ENCODE measurements around the gene LSP1. TPM values are rescaled to one million over a fixed set of nuclear protein-coding genes. Genes with fewer than 3 reads are reported as not detected.

LSP1 gene
- total RNA-seq, 1 donor from 2014 or later, result not detected

DNA sequence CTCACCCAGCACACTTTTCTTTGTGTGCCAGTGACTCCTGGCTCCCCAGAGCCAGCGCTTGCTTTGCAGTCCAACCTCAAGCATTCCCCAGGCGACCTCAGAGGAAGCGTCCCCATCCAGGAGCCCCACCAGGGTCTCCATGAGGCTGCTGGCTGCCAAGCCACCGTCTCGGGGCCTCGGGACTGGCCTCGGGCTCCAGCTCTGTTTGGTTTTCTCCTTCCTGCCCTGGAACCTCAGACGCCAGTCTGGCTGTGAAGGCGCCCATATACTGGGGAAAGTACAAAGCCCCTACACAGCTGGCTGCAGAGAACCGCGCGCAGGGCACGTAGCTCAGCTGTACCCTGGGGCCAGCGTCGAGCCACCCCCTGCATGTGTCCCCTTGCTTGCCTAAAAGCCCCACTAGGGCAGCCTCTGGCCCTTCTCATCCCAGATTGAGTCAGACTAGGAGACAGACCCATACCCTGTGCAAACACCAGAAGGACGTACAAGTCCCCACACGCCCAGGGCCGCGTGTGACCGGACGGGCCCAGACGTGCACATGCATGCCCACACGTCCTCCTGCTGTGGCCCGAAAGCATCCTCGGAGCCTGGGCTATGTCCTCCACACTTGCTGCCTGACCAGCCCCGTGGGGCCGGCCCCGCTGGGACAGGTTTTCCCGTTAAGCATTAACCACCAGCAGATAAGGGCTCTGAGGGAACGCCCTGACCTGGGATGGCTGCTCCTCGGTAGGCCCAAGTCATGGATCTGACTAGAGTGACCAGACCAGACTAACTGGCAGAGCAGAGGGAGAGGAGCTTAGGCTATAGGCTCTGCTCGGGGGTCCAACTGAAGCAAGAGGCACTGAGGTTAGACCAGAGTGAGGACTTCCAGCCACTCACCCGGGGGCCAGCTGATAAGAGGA lies 22.3 kb upstream of the LSP1 start:
- peaks cover 8% of the 10 kb centered on the region for H3K27me3 Mint-ChIP-seq (ENCODE audit: unreplicated experiment)
- H3K36me3 Mint-ChIP-seq (ENCODE audit: low read depth, unreplicated experiment), result no peaks in the 10 kb centered on the region
- no peaks in the 10 kb centered on the region for H3K4me1 Mint-ChIP-seq (ENCODE audit: unreplicated experiment)
- no peak overlapping the region for H3K27ac Mint-ChIP-seq (ENCODE audit: unreplicated experiment)
- TF ChIP-seq, protein P1, sequence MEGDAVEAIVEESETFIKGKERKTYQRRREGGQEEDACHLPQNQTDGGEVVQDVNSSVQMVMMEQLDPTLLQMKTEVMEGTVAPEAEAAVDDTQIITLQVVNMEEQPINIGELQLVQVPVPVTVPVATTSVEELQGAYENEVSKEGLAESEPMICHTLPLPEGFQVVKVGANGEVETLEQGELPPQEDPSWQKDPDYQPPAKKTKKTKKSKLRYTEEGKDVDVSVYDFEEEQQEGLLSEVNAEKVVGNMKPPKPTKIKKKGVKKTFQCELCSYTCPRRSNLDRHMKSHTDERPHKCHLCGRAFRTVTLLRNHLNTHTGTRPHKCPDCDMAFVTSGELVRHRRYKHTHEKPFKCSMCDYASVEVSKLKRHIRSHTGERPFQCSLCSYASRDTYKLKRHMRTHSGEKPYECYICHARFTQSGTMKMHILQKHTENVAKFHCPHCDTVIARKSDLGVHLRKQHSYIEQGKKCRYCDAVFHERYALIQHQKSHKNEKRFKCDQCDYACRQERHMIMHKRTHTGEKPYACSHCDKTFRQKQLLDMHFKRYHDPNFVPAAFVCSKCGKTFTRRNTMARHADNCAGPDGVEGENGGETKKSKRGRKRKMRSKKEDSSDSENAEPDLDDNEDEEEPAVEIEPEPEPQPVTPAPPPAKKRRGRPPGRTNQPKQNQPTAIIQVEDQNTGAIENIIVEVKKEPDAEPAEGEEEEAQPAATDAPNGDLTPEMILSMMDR (IDR thresholded peaks at IDR 0.05; ENCODE audit: unreplicated experiment), result no peak
- DNase-seq (ENCODE audit: low spot score), result no peak
- no peak overlapping the region for H3K4me3 Mint-ChIP-seq (ENCODE audit: unreplicated experiment)
- H3K9me3 Mint-ChIP-seq (ENCODE audit: unreplicated experiment), result no peaks in the 10 kb centered on the region

DNA sequence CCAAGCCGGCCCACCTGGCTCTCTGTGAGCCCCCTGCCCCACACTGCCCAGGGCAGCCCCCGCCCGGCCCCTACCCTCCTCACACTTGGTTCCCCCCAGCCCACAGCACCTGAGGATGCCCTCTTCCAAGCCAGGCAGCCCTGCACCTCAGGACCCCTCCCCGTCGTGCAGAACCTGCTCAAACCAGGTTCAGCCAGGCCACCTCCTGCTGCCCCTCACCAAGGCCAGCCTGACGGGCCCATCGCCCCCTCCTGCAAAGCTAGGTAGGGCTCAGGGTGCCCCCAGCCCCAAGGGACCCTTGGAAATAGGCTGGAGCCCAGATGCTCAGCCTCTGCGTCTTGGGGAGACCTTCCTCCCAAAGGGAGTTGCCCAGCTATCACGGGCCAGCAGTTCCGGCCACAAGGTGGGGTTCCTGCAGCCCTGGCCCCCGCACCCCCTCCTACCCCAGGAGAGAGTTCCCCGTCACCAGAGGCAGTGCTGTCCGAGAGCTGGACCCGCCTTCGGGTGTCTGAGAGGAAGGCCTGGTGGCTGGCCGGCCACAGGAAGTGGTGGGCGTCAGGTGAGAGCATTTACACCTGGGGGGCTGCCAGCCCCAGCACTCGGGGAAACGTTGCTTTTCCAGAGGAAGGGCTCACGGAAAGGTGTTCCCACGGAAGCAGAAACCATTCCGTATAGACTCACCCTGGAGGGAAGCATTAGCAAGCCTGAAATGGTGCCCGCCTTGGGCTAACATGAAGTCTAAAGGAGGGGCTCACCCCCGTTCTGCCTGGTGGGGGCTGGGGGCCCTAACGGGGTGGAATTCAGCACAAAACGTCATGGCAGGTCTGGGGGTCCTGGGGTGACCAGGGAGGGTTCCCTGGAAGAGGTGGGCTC lies 21.3 kb upstream of the LSP1 start:
- Mint-ChIP-seq H3K4me1 (ENCODE audit: unreplicated experiment) (no peaks in the 10 kb centered on the region), H3K27ac (ENCODE audit: unreplicated experiment) (no peak overlapping the region), H3K36me3 (ENCODE audit: low read depth, unreplicated experiment) (no peaks in the 10 kb centered on the region), H3K9me3 (ENCODE audit: unreplicated experiment) (no peaks in the 10 kb centered on the region), H3K27me3 (ENCODE audit: unreplicated experiment) (peaks cover 8% of the 10 kb centered on the region), H3K4me3 (ENCODE audit: unreplicated experiment) (no peak overlapping the region)
- DNase-seq (ENCODE audit: low spot score), result no peak
- TF ChIP-seq, protein P1 (IDR thresholded peaks at IDR 0.05; ENCODE audit: unreplicated experiment), result no peak

DNA sequence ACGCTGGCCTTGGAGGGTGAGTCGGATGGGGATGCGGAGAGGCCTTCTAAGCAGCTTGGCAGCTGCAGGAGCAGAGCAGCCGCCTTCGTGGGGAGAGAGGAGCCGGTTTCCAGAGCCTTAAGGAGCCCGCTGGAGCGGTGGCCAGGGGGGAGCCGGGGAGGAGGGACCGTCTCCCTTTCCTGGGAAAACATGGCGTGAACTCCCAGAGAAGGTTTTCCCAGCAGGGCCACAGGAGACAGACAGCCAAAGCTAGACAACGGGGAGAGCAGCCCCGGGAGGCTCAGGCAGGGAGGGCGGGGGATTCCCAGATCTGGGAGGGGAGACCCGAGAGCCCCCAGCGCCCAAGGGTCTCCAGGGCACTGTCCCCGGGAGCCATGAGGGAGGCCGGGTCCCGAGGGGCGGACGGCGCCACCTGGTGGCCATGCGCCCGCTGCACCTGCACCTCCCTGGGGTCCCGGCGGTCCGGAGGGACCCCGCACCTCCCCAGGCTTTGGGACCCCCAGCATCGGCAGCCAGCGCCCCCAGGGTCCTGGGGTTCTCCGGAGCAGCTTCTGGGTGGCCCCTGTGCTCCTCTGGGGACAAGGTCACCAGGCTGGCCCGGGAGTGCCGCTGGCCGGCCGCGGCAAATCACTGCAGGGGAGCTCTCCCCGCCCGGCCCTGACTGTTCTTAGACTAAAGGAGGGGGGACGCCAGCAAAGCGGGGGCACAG lies 20.5 kb upstream of the LSP1 start:
- H3K36me3 Mint-ChIP-seq (ENCODE audit: low read depth, unreplicated experiment), result no peaks in the 10 kb centered on the region
- TF ChIP-seq, protein P1 (IDR thresholded peaks at IDR 0.05; ENCODE audit: unreplicated experiment), result peak; percentile 99
- no peak overlapping the region for H3K27ac Mint-ChIP-seq (ENCODE audit: unreplicated experiment)
- no peaks in the 10 kb centered on the region for H3K4me1 Mint-ChIP-seq (ENCODE audit: unreplicated experiment)
- no peak overlapping the region for H3K4me3 Mint-ChIP-seq (ENCODE audit: unreplicated experiment)
- peak; percentile 74 for DNase-seq (ENCODE audit: low spot score)
- H3K9me3 Mint-ChIP-seq (ENCODE audit: unreplicated experiment), result no peaks in the 10 kb centered on the region
- H3K27me3 Mint-ChIP-seq (ENCODE audit: unreplicated experiment), result peaks cover 6% of the 10 kb centered on the region

DNA sequence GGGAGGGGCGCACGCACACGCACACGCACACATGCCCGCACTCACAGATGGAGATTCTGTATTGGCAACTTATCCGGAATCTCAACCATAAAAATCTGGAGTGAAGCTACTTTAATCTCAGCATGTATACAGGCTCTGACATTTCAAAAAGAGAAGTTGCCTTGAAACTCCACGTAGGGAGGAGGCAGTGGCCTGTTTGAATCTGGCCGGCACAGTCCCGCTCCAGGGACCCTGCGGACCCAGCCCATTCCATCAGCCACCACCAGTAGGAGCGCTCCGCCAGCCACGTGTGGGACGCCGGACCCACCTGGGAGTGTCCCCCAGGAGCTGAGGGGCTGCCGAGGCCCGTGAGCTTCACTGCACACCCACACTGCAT lies 20.0 kb upstream of the LSP1 start:
- no peaks in the 10 kb centered on the region for H3K9me3 Mint-ChIP-seq (ENCODE audit: unreplicated experiment)
- H3K27me3 Mint-ChIP-seq (ENCODE audit: unreplicated experiment), result peaks cover 4% of the 10 kb centered on the region
- no peaks in the 10 kb centered on the region for H3K4me1 Mint-ChIP-seq (ENCODE audit: unreplicated experiment)
- no peak overlapping the region for H3K4me3 Mint-ChIP-seq (ENCODE audit: unreplicated experiment)
- H3K36me3 Mint-ChIP-seq (ENCODE audit: low read depth, unreplicated experiment), result no peaks in the 10 kb centered on the region
- no peak for DNase-seq (ENCODE audit: low spot score)
- H3K27ac Mint-ChIP-seq (ENCODE audit: unreplicated experiment), result no peak overlapping the region
- TF ChIP-seq, protein P1 (IDR thresholded peaks at IDR 0.05; ENCODE audit: unreplicated experiment), result no peak
